Activated naive CD4-positive, alpha-beta T cell (primary cell): ENCODE results near the gene TCTN2.

Source experiments
- DNase-seq, 4 experiments: peaks; one replicate each; lab custom pipeline; 2025; lab: John Stamatoyannopoulos, UW

The TCTN2 gene

DNA sequence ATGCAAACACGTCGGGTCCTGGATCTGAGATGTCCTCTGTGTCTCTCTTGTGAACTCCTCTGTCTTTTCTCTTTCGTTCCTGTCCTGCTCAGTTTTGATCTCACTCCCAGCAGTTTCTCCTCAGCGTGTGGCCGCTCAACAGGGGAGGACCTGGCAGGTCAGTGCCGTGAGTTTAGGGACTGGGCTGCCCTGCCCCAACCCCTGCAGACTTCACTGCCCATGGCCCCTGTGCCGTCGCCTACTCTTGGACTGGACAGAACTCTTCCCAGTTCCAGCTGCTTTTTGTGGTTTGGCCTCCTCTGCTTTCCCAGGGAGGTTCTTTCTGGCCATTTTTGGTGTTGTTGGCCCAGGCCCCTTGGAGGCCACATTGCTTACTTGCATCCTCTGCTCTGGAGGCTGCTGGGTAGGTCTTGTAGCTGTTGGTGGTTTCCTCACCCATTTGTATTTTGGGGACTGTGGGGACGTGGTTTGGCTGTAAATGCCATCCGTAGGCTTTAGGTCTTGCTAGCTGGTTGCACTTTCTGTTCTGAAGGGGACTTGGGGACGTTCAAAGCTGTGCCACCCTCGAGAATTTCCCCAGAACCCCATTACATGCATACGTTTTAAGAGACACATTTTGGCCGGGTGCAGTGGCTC, 71.1 kb downstream of the TCTN2 start:
- DNase-seq: no peak

DNA sequence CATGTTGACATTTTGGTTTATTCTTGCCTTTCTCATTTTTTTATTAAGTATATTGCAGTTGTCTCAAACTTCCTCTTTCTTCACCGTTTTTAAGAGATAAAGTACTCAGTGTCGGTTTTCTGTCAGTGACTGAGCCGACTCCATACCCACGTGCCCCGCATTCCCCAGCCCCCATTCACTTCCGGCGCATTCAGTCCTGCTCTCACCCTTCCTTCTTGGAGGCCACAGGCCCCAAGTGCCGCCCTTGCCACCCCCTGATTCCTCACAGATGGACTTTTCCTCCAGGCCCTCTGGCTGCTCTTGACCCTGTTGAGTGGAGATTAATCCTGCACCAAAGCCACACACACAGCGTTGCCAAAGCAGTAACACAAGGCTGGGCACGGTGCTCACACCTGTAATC, 72.1 kb downstream of the TCTN2 start:
- no peak for DNase-seq

DNA sequence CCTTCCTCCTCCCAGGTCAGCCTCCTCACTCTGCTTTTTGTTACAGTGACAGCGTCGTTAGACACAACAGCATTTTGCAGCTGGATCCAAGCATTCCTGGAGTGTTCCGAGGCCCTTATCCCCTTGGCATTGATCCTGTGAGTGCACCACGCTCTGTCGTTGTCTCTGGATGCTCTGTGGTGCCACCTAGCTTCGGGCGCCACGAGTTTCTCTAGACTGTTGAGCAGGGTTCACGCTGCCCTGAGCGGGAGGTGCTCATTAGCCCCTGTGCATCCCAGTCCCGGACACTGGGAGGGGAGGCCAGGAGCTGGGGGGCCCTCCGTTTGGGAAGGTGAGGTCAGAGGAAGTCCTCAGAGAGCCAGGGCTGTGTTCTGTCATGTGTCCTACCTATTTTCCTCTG, 73.9 kb downstream of the TCTN2 start:
- DNase-seq: no peak

DNA sequence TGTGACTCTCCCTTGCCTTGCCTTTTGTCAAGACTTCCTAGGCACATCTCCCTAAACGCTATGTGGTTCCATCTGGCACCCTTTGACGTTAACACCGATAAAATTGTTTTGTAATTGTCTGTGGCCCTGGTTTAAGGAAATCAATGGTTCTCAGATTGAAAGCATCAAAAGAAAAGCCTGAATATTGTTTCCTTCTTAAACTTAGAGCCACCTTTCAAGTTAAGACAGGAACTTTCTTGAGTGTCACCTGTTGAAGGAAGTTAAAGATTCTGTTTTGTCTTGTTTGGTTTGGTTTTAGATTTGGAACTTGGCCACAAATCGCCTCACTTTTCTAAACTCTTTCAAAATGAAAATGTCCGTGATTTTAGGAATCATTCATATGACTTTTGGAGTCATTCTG, 76.4 kb downstream of the TCTN2 start:
- DNase-seq: no peak

DNA sequence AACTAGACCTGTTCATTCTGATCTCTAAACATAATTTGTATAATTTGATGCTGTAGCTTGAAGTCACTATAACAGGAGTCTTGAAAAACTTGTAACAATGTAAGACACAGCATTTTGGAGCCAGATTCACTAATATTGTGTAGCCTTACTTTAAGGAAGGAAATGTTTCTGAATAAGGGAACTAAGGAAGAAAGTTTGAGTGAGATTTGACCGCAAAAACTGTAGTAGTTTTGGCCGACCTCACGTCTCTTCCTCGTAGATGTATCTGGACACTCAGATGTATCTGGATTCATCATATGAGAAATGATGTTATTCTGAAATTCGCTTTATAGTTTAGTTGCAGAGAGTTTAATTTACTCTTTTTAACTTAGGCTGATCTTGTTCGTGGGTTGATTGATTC, 77.2 kb downstream of the TCTN2 start:
- no peak for DNase-seq

DNA sequence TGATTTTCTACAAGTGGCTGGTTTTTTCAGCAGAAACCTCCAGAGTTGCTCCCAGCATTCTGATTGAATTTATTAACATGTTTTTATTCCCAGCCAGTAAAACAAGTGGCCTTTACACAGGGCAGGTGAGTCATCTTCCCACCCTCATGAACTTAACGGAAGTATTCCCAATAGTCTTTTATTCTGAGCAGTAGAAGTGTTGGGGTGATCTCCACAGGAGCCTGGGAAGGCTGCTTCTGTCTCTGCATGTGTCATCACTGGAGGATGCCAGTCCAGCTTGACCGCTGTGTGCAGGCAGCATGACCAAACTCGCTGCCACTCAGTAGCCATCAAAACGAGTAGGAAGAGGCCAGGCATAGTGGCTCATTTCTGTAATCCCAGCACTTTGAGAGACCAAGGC, 77.7 kb downstream of the TCTN2 start:
- no peak for DNase-seq

DNA sequence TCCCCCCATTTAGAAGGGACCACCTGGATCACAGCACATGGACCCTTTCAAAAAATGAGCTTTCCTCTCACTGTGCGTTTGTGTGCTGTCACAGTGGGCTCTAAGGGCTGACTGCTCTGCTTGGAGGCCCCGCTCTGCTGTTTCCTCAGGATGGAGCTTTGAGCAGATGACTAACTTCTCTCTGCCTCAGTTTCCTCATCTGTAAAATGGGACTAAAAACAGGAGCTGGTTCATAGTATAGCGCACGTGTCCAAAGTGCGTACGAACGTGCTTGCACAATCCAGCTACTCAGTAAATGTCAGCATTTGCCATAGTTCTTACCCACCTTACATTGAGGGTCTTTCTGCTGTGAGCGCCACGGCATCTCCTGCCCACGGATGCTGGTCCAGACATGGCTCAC, 78.4 kb downstream of the TCTN2 start:
- no peak for DNase-seq

DNA sequence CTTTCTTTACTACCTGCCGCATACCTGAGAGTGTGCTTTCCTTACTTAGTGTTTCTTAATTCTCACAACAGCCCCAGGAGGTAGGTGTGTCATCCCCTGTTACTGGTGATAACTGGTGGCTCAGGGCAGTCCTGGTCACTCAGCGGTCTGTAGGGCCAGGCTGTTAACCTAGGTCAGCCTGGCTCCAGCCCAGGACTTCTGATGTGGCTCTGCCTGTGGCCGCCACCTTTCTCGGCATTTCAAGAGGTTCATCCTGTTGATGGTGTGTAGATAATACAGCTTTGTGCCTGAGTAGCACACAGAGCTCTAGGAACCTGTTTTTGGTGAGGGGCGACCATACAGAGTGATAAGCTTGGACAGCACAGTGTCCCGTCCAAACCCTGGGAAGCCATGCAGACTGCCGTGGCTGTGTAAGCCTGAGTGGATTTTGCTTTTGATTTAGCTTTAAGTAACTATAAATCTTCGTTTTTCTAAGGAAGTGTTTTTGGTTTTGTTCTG, 79.3 kb downstream of the TCTN2 start:
- no peak for DNase-seq

DNA sequence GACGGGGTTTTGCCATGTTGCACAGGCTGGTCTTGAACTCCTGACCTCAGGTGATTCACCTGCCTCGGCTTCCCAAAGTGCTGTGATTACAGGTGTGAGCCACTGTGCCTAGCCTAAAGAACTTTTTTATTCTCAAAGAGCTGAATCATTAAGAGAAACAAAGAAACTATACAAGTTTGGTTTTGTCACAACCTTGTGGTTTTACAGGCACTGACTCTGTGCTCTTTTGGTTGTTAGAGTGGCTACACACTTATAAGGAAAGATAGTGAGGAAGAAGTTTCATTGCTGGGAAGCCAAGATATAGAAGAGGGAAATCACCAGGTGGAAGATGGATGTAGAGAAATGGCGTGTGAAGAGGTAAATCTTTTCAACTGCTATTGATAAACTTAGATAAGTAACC, 81.1 kb downstream of the TCTN2 start:
- DNase-seq: no peak

DNA sequence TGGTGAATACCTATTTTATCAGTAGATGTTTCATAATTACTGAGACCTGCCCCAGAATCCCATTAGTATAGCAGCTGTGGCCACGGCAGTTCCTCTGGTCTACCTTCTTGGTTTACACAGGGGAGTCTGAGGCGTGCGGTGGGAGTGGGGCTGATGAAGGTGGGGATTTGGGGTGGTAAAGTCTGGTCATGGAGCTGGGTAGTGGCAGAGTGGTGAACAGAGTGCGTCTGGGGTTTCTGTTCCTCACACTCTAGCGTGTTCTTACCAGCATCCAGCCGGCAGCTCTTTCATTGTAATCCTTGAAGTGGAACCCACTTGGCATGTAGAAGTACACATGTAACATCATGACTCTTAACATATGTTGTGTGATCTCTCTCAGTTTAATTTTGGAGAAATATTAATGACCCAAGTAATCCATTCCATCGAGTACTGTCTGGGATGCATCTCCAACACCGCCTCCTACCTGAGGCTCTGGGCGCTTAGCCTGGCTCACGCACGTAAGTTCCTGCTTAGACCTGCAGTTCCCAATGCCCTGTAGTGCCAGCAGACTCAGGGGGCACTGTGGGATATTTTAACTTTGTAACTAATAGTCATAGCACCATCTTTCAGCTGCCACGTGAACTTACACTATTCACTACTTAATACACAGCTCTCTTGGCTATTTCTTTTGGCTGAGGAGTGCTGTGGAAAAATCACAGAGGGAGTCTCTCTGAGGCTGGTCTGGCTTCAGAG, 83.3 kb downstream of the TCTN2 start:
- DNase-seq: no peak

DNA sequence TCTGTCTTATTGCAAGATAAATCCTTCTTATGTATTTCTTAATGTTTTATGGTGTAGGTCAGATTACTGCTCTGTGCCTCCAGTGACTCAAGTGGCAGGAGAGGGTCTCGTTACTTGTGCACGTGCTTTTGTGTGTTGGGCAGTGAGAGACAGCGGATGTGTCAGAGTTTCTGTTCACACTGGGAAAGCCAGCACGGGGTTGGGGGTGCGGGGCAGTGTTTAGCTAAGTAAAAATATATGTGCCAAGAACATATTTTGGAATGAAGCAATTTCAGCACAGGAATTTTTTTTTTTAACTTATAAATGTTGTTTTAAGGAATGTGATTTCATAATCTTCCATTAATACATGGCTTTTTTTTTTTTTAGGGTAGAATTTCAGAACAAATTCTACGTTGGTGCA, 86.6 kb downstream of the TCTN2 start:
- no peak for DNase-seq
